Measurements from ENCODE around the gene CDH4. TPM values are rescaled to one million over a fixed set of nuclear protein-coding genes. Genes with fewer than 3 reads are reported as not detected.

The CDH4 gene
- total and polyA plus RNA-seq, 9 of the 15 experiments (the other 6 are each of a cell fraction or from before 2014, with no cell fraction given) = 0.04 TPM; not detected in 8

DNA sequence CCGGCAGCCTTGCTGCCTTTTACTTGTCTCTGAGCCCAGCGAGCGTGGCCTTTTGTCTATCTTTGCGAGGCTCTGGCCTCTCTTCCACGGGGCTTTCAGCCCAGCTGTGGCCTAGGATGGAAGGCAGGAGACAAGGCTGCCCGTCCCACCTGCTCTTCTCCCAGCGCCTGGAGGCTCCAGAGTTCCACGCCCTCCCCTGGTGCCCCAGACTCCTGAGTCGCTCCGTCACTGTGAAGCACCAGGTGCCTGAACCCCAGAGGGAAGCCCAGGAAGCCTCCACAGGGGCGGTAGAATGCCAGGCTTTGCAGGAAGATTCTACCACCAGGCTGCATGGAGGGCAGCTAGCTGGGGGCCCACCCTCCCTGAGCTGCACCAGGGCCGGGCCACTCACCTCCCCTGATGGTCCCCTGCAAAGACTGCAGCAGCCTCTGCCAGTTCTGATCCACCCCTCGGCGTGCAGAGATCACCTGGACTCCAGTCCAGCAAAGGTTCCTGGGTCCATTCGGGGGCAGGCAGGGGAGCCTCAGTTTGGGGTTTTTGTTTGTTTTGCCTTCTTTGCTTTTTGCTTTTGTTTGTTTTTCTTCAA is 384.6 kb downstream of the CDH4 start (continued):
- TF ChIP-seq ZNF407 (IDR thresholded peaks at IDR 0.05; ENCODE audit: low read depth) (no peak), ZNF133 (CRISPR knock-in tag; IDR thresholded peaks at IDR 0.05) (no peak), ZNF318 (IDR thresholded peaks at IDR 0.05; ENCODE audit: borderline replicate concordance in 1 of 2, low read depth in 1 of 2) (no peak), ZKSCAN8 (CRISPR knock-in tag; IDR thresholded peaks at IDR 0.05) (no peak)
